GM12873 (cell line): ENCODE results near the gene TXN2.

Experiments used
- TF ChIP-seq, protein P1 (sequence below): IDR thresholded peaks from 2 replicates; pipeline ENCODE4 v1.5.1; 2012; ENCODE audit warnings: low read depth, mild to moderate bottlenecking, moderate library complexity, low read length, control low read depth; ENCODE audit not compliant: insufficient read depth; ENCODE audit errors: missing control alignments

Gene TXN2

DNA sequence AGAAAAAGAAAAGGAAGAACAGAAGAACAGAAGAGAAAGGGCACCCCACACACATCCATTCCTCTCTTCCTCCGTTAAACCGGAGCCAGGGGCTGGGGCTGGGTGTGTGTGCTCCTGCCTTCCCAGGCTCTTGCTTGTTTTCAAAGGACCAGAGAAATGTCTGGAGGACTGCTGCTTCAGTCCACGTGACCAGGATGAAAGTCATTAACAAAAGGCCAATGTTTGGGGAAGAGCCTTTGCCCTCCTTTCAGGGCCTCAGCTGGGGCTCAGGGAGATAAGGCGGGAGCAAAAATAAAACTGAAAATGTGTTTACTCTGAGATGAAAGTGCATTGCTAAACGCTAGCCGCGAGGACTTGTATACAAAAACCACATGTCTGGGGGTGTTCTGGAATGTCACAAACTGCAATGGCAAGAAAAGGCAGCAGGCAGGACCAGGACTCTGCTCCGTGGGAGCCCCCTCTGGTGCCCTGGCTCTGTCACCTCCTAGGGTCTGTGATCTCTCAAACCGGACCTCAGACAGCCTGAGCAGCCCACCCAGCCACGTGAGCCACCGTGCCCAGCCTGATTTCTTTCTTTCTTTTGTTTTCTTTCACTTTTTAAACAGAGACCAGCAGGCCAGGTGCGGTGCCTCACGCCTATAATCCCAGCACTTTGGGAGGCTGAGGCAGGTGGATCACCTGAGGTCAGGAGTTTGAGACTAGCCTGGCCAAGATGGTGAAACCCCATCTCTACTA is 62.1 kb downstream of the TXN2 start:
- TF ChIP-seq, protein P1, sequence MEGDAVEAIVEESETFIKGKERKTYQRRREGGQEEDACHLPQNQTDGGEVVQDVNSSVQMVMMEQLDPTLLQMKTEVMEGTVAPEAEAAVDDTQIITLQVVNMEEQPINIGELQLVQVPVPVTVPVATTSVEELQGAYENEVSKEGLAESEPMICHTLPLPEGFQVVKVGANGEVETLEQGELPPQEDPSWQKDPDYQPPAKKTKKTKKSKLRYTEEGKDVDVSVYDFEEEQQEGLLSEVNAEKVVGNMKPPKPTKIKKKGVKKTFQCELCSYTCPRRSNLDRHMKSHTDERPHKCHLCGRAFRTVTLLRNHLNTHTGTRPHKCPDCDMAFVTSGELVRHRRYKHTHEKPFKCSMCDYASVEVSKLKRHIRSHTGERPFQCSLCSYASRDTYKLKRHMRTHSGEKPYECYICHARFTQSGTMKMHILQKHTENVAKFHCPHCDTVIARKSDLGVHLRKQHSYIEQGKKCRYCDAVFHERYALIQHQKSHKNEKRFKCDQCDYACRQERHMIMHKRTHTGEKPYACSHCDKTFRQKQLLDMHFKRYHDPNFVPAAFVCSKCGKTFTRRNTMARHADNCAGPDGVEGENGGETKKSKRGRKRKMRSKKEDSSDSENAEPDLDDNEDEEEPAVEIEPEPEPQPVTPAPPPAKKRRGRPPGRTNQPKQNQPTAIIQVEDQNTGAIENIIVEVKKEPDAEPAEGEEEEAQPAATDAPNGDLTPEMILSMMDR = no peak

DNA sequence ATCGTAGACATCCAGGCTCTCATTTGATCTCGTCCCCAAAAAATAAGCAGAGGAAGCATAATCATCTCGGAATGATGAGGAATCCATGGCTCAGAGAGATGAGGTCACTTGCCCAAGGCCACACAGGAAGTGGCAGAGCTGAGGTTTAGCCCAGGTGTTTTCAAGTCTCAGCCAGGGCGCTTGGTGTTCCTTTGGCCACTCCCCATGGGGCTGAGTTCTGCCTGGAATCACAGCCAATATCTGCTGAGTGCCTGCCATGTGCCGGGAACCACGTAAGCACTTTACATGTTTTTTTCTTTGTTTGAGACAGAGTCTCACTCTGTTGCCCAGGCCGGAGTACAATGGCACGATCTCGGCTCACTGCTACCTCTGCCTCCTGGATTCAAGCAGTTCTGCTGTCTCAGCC is 64.2 kb downstream of the TXN2 start:
- TF ChIP-seq, protein P1 = no peak
